NCI-H345 treated with DMSO at 0.1 percent for 48 hours (cell line): Measurements from ENCODE around the gene KLHL40.

Experiments used
- DNase-seq: peaks from one replicate; lab custom pipeline; 2025; ENCODE audit not compliant: unreplicated experiment; lab: John Stamatoyannopoulos, UW

Gene KLHL40

DNA sequence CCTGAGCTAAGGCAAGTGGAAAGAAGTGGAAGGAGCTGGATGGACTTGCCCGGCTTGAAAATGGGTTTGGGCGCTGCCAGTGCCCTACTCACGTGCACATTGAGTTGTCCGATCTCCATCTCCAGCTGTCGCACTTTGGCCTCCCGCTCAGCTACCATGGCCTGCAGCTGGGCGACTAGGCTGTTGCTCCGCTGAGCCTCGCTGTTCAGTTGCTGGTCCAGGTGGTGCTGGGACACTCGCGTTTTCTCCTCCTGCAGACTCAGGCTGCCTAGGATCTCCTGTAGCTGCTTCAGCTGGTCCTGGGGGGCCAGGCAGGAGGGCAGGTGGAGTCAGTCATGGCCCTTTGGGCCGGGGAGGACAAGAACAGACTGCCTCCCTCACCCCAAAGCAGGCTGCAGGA is 50.3 kb downstream of the KLHL40 start:
- no peak for DNase-seq

DNA sequence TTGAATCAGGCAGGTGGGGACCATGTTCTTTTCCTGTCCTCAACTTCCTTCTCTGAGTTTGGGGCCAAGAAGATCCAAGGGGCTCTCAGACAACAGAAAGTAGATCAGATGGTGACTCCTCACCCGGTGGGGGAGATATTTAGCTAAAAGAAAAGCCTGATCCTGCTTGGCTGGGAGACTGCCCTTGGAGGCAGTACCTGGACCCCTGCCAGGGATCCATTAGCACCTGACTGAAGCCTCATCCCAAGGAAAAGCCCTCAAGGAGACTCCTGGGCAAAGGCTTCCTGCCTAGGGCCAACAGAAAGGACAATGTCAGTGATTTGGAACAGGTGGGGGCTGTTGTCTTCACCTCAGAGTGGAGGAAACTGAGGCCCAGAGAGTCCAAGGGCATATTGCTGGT is 50.7 kb downstream of the KLHL40 start:
- DNase-seq: no peak

DNA sequence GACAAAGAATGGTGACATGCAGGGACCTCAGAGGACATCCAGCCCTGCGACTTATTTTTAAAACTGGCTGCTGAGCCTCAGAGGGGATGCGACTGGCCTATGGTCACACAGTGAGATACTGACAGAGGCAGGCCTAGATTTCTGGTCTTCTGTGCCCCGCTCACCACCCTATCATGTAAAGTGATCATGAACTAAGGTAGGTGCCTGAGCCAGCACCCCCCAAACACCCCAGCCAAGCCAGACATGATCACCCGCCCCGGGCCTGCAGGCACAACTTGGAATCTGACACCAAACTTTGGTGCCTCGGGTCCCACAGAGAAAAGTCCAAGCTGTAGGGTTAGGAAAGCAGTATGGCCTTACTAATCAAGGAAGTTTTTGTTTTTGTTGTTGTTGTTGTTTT is 51.2 kb downstream of the KLHL40 start:
- no peak for DNase-seq

DNA sequence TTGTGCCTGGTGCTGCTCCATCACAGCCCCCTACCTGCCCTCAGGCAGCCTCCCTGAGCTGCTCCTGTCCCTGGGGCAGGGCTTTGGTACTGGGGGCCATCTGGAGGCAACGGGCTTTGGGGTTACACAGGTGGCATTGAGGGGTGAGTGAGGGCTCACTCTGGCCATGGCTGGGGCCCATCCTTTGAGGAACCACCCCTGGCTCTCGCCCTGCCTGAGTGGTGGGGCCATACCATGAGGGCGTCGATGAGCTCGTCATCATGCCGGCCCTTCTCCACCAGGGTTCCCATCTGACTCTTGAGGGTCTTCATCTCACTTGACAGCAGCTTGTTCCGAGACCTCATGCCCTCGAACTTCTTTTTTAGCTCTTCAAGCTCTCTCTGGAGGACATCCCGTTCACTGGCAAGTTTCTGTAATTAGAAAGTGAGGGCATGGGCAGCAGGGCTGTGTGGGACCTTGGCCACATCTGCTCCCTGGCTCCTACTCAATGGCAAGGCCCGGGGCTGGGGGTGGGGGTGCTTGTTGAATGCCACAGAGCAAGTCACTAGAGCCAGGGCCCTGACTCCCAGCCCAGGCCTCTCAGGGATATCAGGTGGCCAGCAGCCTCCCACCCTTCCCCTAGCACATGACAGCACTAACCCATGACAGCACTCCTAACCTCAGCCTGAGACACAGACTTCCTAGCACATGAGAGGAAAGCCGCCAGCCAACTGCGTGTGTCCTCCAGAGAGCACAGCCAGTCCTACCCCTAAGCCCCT is 54.2 kb downstream of the KLHL40 start:
- DNase-seq: no peak

DNA sequence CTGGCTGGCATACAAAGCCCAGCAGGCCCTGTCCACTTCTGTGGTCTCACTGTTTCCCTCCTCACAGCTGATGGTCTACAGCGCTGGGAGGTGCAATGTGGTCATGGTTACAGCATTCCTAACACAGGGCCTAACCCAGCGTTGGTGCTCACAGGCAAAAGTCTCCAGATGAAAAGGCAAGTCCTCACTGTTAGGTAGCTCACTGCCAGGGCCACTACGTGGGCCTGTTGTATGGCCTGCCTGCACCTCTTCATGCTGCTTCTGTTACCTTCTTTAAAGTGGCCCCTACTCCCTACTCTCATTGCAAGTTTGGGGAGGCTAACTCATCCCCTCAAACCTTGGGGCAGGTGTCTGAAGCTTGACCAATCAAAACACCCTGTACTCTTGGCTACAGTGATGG is 56.5 kb downstream of the KLHL40 start:
- DNase-seq: no peak
